Body of pancreas (tissue), 4 donors: Measurements from ENCODE around the gene TMA7B.

ENCODE experiments used
- POLR2A ChIP-seq, 3 donors: fragments of 450-650 bp; IDR thresholded peaks; one replicate each; pipeline ENCODE4 v1.6.1; 2016; ENCODE audit warnings: antibody characterized with exemption in 3 of 3, mild to moderate bottlenecking in 2 of 3
- TF ChIP-seq, protein P1 (sequence below), 7 experiments: fragments of 450-650 bp in 4 of 7; fragments of 200-600 bp in 3 of 7; sonication (generic) in 3 of 7; IDR thresholded peaks; one replicate each; pipeline ENCODE4 v1.5.1; 2016 to 2019; ENCODE audit warnings: antibody characterized with exemption in 7 of 7

DNA sequence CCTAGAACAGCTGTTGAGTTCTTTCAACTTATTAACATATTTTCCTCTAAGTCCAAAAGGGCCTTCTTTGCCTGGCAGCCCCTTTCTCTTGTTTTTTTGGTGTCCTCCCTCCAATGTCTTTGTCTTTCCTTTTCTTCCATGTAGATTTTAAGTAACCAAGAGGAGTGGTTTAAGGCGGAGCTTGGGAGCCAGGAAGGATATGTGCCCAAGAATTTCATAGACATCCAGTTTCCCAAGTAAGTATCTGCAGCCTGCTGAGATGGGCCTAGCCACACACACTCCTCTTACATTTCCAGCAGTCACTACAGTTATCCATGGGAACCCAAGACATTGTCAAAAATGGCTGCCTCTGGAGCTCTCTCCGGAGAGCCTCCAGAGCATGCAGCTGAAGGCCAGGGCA, 4.5 kb upstream of the TMA7B start:
- no peak for TF ChIP-seq POLR2A (IDR thresholded peaks at IDR 0.05)
- TF ChIP-seq, protein P1, sequence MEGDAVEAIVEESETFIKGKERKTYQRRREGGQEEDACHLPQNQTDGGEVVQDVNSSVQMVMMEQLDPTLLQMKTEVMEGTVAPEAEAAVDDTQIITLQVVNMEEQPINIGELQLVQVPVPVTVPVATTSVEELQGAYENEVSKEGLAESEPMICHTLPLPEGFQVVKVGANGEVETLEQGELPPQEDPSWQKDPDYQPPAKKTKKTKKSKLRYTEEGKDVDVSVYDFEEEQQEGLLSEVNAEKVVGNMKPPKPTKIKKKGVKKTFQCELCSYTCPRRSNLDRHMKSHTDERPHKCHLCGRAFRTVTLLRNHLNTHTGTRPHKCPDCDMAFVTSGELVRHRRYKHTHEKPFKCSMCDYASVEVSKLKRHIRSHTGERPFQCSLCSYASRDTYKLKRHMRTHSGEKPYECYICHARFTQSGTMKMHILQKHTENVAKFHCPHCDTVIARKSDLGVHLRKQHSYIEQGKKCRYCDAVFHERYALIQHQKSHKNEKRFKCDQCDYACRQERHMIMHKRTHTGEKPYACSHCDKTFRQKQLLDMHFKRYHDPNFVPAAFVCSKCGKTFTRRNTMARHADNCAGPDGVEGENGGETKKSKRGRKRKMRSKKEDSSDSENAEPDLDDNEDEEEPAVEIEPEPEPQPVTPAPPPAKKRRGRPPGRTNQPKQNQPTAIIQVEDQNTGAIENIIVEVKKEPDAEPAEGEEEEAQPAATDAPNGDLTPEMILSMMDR (IDR thresholded peaks at IDR 0.05) = no peak
